ENCODE measurements around the gene ALDH4A1. TPM values are rescaled to one million over a fixed set of nuclear protein-coding genes. Genes with fewer than 3 reads are reported as not detected.
A peak's percentile ranks its signal among the peaks of the same experiment; 100 is the strongest.

ALDH4A1 gene
- total RNA-seq, 3 donors from 2014 or later (not counting 1 experiment from before 2014, with no cell fraction given) = 3.4 to 4.1 (median 3.7) TPM

GRCh38 chr1:18885311-18886002 is 16.9 kb downstream of the ALDH4A1 start:
- Mint-ChIP-seq H3K4me1 (no peaks in the 10 kb centered on the region), H3K27ac (no peak overlapping the region), H3K27me3 (ENCODE audit: low read depth in 2 of 2) (no peaks in the 10 kb centered on the region), H3K9me3 (no peaks in the 10 kb centered on the region), H3K36me3 (no peaks in the 10 kb centered on the region), H3K4me3 (no peak overlapping the region)
- no peak overlapping the region for H3K27ac ChIP-seq (ENCODE audit: low read length)
- intact Hi-C loops (cut with micrococcal nuclease) = no loop called here
- no peaks in the 10 kb centered on the region for H3K27me3 ChIP-seq (ENCODE audit: control insufficient read depth, insufficient read depth, low read length)
- H3K4me1 ChIP-seq (ENCODE audit: control insufficient read depth, insufficient read depth, low read length) = no peaks in the 10 kb centered on the region
- DNase-seq (no peak), ATAC-seq (no peak)
- WGBS (ENCODE audit: insufficient coverage) = 91% methylated on average over 14 of the region's 17 CpGs
- no peaks in the 10 kb centered on the region for H3K9me3 ChIP-seq (ENCODE audit: control insufficient read depth, insufficient read depth, low read length)
- H3K36me3 ChIP-seq (ENCODE audit: control insufficient read depth, insufficient read depth, low read length) = no peaks in the 10 kb centered on the region
- no peak for TF ChIP-seq CTCF (IDR thresholded peaks at IDR 0.05)
- no peak overlapping the region for H3K4me3 ChIP-seq (ENCODE audit: low read length)

- H3K27me3 ChIP-seq (ENCODE audit: control insufficient read depth, insufficient read depth, low read length) = no peaks in the 10 kb centered on the region
- no peak for TF ChIP-seq CTCF (IDR thresholded peaks at IDR 0.05)
- H3K4me1 Mint-ChIP-seq = no peaks in the 10 kb centered on the region
- H3K27ac Mint-ChIP-seq = no peak overlapping the region
- WGBS (ENCODE audit: insufficient coverage) = 88% methylated on average over 6 of the region's 6 CpGs
- no peaks in the 10 kb centered on the region for H3K27me3 Mint-ChIP-seq (ENCODE audit: low read depth in 2 of 2)
- ATAC-seq (no peak), DNase-seq (no peak)
- no peak overlapping the region for H3K4me3 Mint-ChIP-seq
- no peaks in the 10 kb centered on the region for H3K36me3 ChIP-seq (ENCODE audit: control insufficient read depth, insufficient read depth, low read length)
- intact Hi-C loops (cut with micrococcal nuclease) = loop anchor here (1.0 kb wide), 1 partner anchor 88 kb away; no protein-coding TSS in a partner anchor
- no peaks in the 10 kb centered on the region for H3K36me3 Mint-ChIP-seq
- H3K9me3 ChIP-seq (ENCODE audit: control insufficient read depth, insufficient read depth, low read length) = no peaks in the 10 kb centered on the region
- H3K4me3 ChIP-seq (ENCODE audit: low read length) = no peak overlapping the region
- H3K4me1 ChIP-seq (ENCODE audit: control insufficient read depth, insufficient read depth, low read length) = no peaks in the 10 kb centered on the region
- H3K9me3 Mint-ChIP-seq = no peaks in the 10 kb centered on the region
- H3K27ac ChIP-seq (ENCODE audit: low read length) = no peak overlapping the region
Measured at GRCh38 chr1:18884727-18885126, 17.6 kb downstream of the ALDH4A1 start.

GRCh38 chr1:18884419-18884717 is 18.0 kb downstream of the ALDH4A1 start:
- Histone ChIP-seq H3K27ac (ENCODE audit: low read length) (no peak overlapping the region), H3K27me3 (ENCODE audit: control insufficient read depth, insufficient read depth, low read length) (no peaks in the 10 kb centered on the region), H3K9me3 (ENCODE audit: control insufficient read depth, insufficient read depth, low read length) (no peaks in the 10 kb centered on the region), H3K4me3 (ENCODE audit: low read length) (no peak overlapping the region), H3K4me1 (ENCODE audit: control insufficient read depth, insufficient read depth, low read length) (no peaks in the 10 kb centered on the region), H3K36me3 (ENCODE audit: control insufficient read depth, insufficient read depth, low read length) (no peaks in the 10 kb centered on the region)
- Mint-ChIP-seq H3K9me3 (no peaks in the 10 kb centered on the region), H3K36me3 (no peaks in the 10 kb centered on the region), H3K27ac (no peak overlapping the region), H3K4me3 (no peak overlapping the region), H3K4me1 (no peaks in the 10 kb centered on the region), H3K27me3 (ENCODE audit: low read depth in 2 of 2) (no peaks in the 10 kb centered on the region)
- TF ChIP-seq CTCF (IDR thresholded peaks at IDR 0.05) = peak; percentile 43
- DNase-seq (no peak), ATAC-seq (peak in 1 of 3 donors; percentile 22)
- 81% methylated on average over 4 of the region's 4 CpGs for WGBS (ENCODE audit: insufficient coverage)
- intact Hi-C loops (cut with micrococcal nuclease) = loop anchor here (1.0 kb wide), 1 partner anchor 88 kb away; no protein-coding TSS in a partner anchor
